ENCODE measurements around the gene AREL1.

- TF ChIP-seq CTCF (conservative IDR thresholded peaks at IDR 0.05) (no peak), EZH2 (IDR thresholded peaks at IDR 0.05; ENCODE audit: low read depth) (no peak)
Observed at GRCh38 chr14:74656964-74657363, 55.9 kb downstream of the AREL1 start.

All from PC-9 (cell line).